SK-N-SH (cell line): ENCODE data around the gene ITM2A.

Experiments
- CTCF ChIP-seq: fragments of 200-600 bp; sonication (generic); IDR thresholded peaks from 2 replicates; pipeline ENCODE4 v1.6.1; 2017; ENCODE audit warnings: antibody characterized with exemption, mild to moderate bottlenecking, moderate library complexity
- EP300 ChIP-seq, 2 experiments: IDR thresholded peaks; 2 replicates each; pipeline versions ENCODE4 v1.4.0 to v1.6.1; 2012; ENCODE audit warnings: borderline replicate concordance in 1 of 2, low read depth in 1 of 2, low read length in 1 of 2
- FOSL2 ChIP-seq: IDR thresholded peaks from 2 replicates; pipeline ENCODE4 v1.4.0; 2012; ENCODE audit warnings: low read depth, mild to moderate bottlenecking, moderate library complexity, borderline replicate concordance
- JUND ChIP-seq: IDR thresholded peaks from 2 replicates; pipeline ENCODE4 v1.4.0; 2012
- NFIC ChIP-seq: IDR thresholded peaks from 2 replicates; pipeline ENCODE4 v1.4.0; 2012; ENCODE audit warnings: borderline replicate concordance
- POLR2AphosphoS5 ChIP-seq: IDR thresholded peaks from 2 replicates; pipeline ENCODE4 v1.6.1; 2012; ENCODE audit warnings: low read depth, low read length
- RAD21 ChIP-seq: IDR thresholded peaks from 2 replicates; pipeline ENCODE4 v1.6.1; 2012; ENCODE audit warnings: mild to moderate bottlenecking, low read length
- REST ChIP-seq: IDR thresholded peaks from 2 replicates; pipeline ENCODE4 v1.6.1; 2012; ENCODE audit warnings: mild to moderate bottlenecking, low read depth, low read length, moderate library complexity
- RFX5 ChIP-seq: IDR thresholded peaks from 2 replicates; pipeline ENCODE4 v1.6.1; 2012; ENCODE audit warnings: mild to moderate bottlenecking, improper control_type of control experiment, low read length
- SMC3 ChIP-seq: IDR thresholded peaks from 2 replicates; pipeline ENCODE4 v1.6.1; 2012; ENCODE audit warnings: low read depth, low read length, improper control_type of control experiment
- TEAD4 ChIP-seq: IDR thresholded peaks from 2 replicates; pipeline ENCODE4 v1.4.0; 2012; ENCODE audit warnings: mild to moderate bottlenecking, borderline replicate concordance; ENCODE audit not compliant: insufficient read depth
- USF1 ChIP-seq: IDR thresholded peaks from 2 replicates; pipeline ENCODE4 v1.4.0; 2012; ENCODE audit warnings: low read depth, borderline replicate concordance

- TF ChIP-seq CTCF (no peak), EP300 (IDR thresholded peaks at IDR 0.05; ENCODE audit: borderline replicate concordance in 1 of 2, low read depth in 1 of 2, low read length in 1 of 2) (no peak), NFIC (no peak), JUND (no peak), FOSL2 (no peak), RFX5 (no peak), SMC3 (no peak), USF1 (no peak), RAD21 (no peak), POLR2AphosphoS5 (no peak), REST (no peak), TEAD4 (no peak)
Measured at GRCh38 chrX:79366556-79366872, 620 bp downstream of the ITM2A start.
